ENCODE results near the gene GRM1. TPM values are rescaled to one million over a fixed set of nuclear protein-coding genes. Genes with fewer than 3 reads are reported as not detected.

The GRM1 gene
- not detected in 2 replicates for total RNA-seq (2014; rRNA removed; shearing (Covaris generic))
- not detected in 2 replicates for polyA plus RNA-seq (2016; fragmentation: Nextera tagmentation; extraction: Ambion mirVana)

- Histone ChIP-seq H3K4me2 (ENCODE audit: unreplicated experiment) (peak within 1 kb of the TSS; percentile 88), H3K27ac (no peak within 1 kb of the TSS), H2AFZ (no peak within 1 kb of the TSS), H3F3A (ENCODE audit: insufficient read depth) (no peaks in the 10 kb centered on the region), H3K36me3 (ENCODE audit: low read depth) (no peaks in the 10 kb centered on the region), H3K9me2 (ENCODE audit: insufficient read depth) (no peaks in the 10 kb centered on the region), H4K20me1 (ENCODE audit: insufficient read depth) (no peaks in the 10 kb centered on the region), H3K4me1 (ENCODE audit: insufficient read depth) (no peaks in the 10 kb centered on the region), H3K9ac (no peak within 1 kb of the TSS), H3K79me2 (ENCODE audit: insufficient read depth) (no peaks in the 10 kb centered on the region), H3K4me3 (peak within 1 kb of the TSS; percentile 61), H3K27me3 (replicated peaks; ENCODE audit: insufficient read depth) (peaks cover 23% of the 10 kb centered on the region), H3K9me3 (ENCODE audit: low read depth) (no peaks in the 10 kb centered on the region)
- no peak for DNase-seq
- TF ChIP-seq EZH2phosphoT487 (IDR thresholded peaks at IDR 0.05; ENCODE audit: insufficient read depth, low read depth) = no peak
- TF ChIP-seq EZH2 (IDR thresholded peaks at IDR 0.05; ENCODE audit: insufficient read depth, poor library complexity, severe bottlenecking) = no peak
- WGBS, 2 experiments (ENCODE audit: low coverage in 1 of 2, low lambda C conversion rate in 2 of 2, missing lambda C conversion rate in 2 of 2) = 5 to 6% methylated on average over 38 to 39 of the region's 39 CpGs
- in situ Hi-C loops (cut with MboI) = no loop called here
These were observed at the start of gene GRM1 for GRCh38 chr6:146028851-146029572. Gene GRM1 (plus strand): TSS chr6:146029062. CDS start chr6:146029518, 456 bp downstream.

GRCh38 chr6:146009338-146009737, 19.5 kb upstream of the GRM1 start:
- H3K9ac ChIP-seq = no peak overlapping the region
- no peaks in the 10 kb centered on the region for H3K36me3 ChIP-seq (ENCODE audit: low read depth)
- H3K79me2 ChIP-seq (ENCODE audit: insufficient read depth) = no peaks in the 10 kb centered on the region
- H3K4me3 ChIP-seq = no peak overlapping the region
- in situ Hi-C loops (cut with MboI) = no loop called here
- no peak overlapping the region for H3K4me2 ChIP-seq (ENCODE audit: unreplicated experiment)
- H3F3A ChIP-seq (ENCODE audit: insufficient read depth) = no peaks in the 10 kb centered on the region
- no peak for DNase-seq
- H4K20me1 ChIP-seq (ENCODE audit: insufficient read depth) = no peaks in the 10 kb centered on the region
- H3K9me2 ChIP-seq (ENCODE audit: insufficient read depth) = no peaks in the 10 kb centered on the region
- H3K27me3 ChIP-seq (replicated peaks; ENCODE audit: insufficient read depth) = no peaks in the 10 kb centered on the region
- H3K4me1 ChIP-seq (ENCODE audit: insufficient read depth) = no peaks in the 10 kb centered on the region
- no peak overlapping the region for H3K27ac ChIP-seq
- H3K9me3 ChIP-seq (ENCODE audit: low read depth) = no peaks in the 10 kb centered on the region
- no peak overlapping the region for H2AFZ ChIP-seq
- WGBS, 2 experiments (ENCODE audit: low coverage in 1 of 2, low lambda C conversion rate in 2 of 2, missing lambda C conversion rate in 2 of 2) = 5 to 9% methylated on average over 1 of the region's 1 CpG
- TF ChIP-seq EZH2 (IDR thresholded peaks at IDR 0.05; ENCODE audit: insufficient read depth, poor library complexity, severe bottlenecking) (no peak), EZH2phosphoT487 (IDR thresholded peaks at IDR 0.05; ENCODE audit: insufficient read depth, low read depth) (no peak)

GRCh38 chr6:146014233-146014632, 14.6 kb upstream of the GRM1 start:
- TF ChIP-seq EZH2 (IDR thresholded peaks at IDR 0.05; ENCODE audit: insufficient read depth, poor library complexity, severe bottlenecking) = no peak
- Histone ChIP-seq H3K79me2 (ENCODE audit: insufficient read depth) (no peaks in the 10 kb centered on the region), H3K9me2 (ENCODE audit: insufficient read depth) (no peaks in the 10 kb centered on the region), H3K27me3 (replicated peaks; ENCODE audit: insufficient read depth) (no peaks in the 10 kb centered on the region), H3F3A (ENCODE audit: insufficient read depth) (no peaks in the 10 kb centered on the region), H3K4me2 (ENCODE audit: unreplicated experiment) (no peak overlapping the region), H3K36me3 (ENCODE audit: low read depth) (no peaks in the 10 kb centered on the region), H3K4me3 (no peak overlapping the region), H2AFZ (no peak overlapping the region), H3K9me3 (ENCODE audit: low read depth) (no peaks in the 10 kb centered on the region), H3K9ac (no peak overlapping the region), H4K20me1 (ENCODE audit: insufficient read depth) (no peaks in the 10 kb centered on the region), H3K4me1 (ENCODE audit: insufficient read depth) (no peaks in the 10 kb centered on the region), H3K27ac (no peak overlapping the region)
- in situ Hi-C loops (cut with MboI) = no loop called here
- no peak for DNase-seq

GRCh38 chr6:146017672-146018071, 11.2 kb upstream of the GRM1 start:
- no peak overlapping the region for H3K4me3 ChIP-seq
- in situ Hi-C loops (cut with MboI) = no loop called here
- no peaks in the 10 kb centered on the region for H4K20me1 ChIP-seq (ENCODE audit: insufficient read depth)
- no peak overlapping the region for H3K27ac ChIP-seq
- H3K4me2 ChIP-seq (ENCODE audit: unreplicated experiment) = no peak overlapping the region
- H3K79me2 ChIP-seq (ENCODE audit: insufficient read depth) = no peaks in the 10 kb centered on the region
- peak; percentile 3 for DNase-seq
- H3K9me3 ChIP-seq (ENCODE audit: low read depth) = no peaks in the 10 kb centered on the region
- no peaks in the 10 kb centered on the region for H3K27me3 ChIP-seq (replicated peaks; ENCODE audit: insufficient read depth)
- H2AFZ ChIP-seq = no peak overlapping the region
- H3F3A ChIP-seq (ENCODE audit: insufficient read depth) = no peaks in the 10 kb centered on the region
- no peaks in the 10 kb centered on the region for H3K36me3 ChIP-seq (ENCODE audit: low read depth)
- H3K9me2 ChIP-seq (ENCODE audit: insufficient read depth) = no peaks in the 10 kb centered on the region
- TF ChIP-seq EZH2phosphoT487 (IDR thresholded peaks at IDR 0.05; ENCODE audit: insufficient read depth, low read depth) (no peak), EZH2 (IDR thresholded peaks at IDR 0.05; ENCODE audit: insufficient read depth, poor library complexity, severe bottlenecking) (no peak)
- no peaks in the 10 kb centered on the region for H3K4me1 ChIP-seq (ENCODE audit: insufficient read depth)
- no peak overlapping the region for H3K9ac ChIP-seq

- no peak overlapping the region for H3K9ac ChIP-seq
- H3K79me2 ChIP-seq (ENCODE audit: insufficient read depth) = no peaks in the 10 kb centered on the region
- no peaks in the 10 kb centered on the region for H3K4me1 ChIP-seq (ENCODE audit: insufficient read depth)
- in situ Hi-C loops (cut with MboI) = no loop called here
- no peak for DNase-seq
- peaks cover 23% of the 10 kb centered on the region for H3K27me3 ChIP-seq (replicated peaks; ENCODE audit: insufficient read depth)
- H2AFZ ChIP-seq = no peak overlapping the region
- WGBS, 2 experiments (ENCODE audit: low coverage in 1 of 2, low lambda C conversion rate in 2 of 2, missing lambda C conversion rate in 2 of 2) = 22 to 29% methylated on average over 3 of the region's 3 CpGs
- no peaks in the 10 kb centered on the region for H4K20me1 ChIP-seq (ENCODE audit: insufficient read depth)
- no peaks in the 10 kb centered on the region for H3F3A ChIP-seq (ENCODE audit: insufficient read depth)
- no peaks in the 10 kb centered on the region for H3K9me2 ChIP-seq (ENCODE audit: insufficient read depth)
- TF ChIP-seq EZH2 (IDR thresholded peaks at IDR 0.05; ENCODE audit: insufficient read depth, poor library complexity, severe bottlenecking) (no peak), EZH2phosphoT487 (IDR thresholded peaks at IDR 0.05; ENCODE audit: insufficient read depth, low read depth) (no peak)
- no peak overlapping the region for H3K27ac ChIP-seq
- H3K4me3 ChIP-seq = no peak overlapping the region
- no peaks in the 10 kb centered on the region for H3K36me3 ChIP-seq (ENCODE audit: low read depth)
- no peaks in the 10 kb centered on the region for H3K9me3 ChIP-seq (ENCODE audit: low read depth)
- no peak overlapping the region for H3K4me2 ChIP-seq (ENCODE audit: unreplicated experiment)
These were observed 2.0 kb upstream of the GRM1 start for GRCh38 chr6:146026873-146027272.

Measured in GM23248 (cell line).